ENCODE results near the gene RHPN2. TPM values are rescaled to one million over a fixed set of nuclear protein-coding genes. Genes with fewer than 3 reads are reported as not detected.

Gene RHPN2
- total RNA-seq, 4 donors from 2014 or later = 0.66 to 2.7 (median 0.78) TPM

GRCh38 chr19:33063753-33064457 is 783 bp downstream of the RHPN2 start:
- TF ChIP-seq, protein P1, sequence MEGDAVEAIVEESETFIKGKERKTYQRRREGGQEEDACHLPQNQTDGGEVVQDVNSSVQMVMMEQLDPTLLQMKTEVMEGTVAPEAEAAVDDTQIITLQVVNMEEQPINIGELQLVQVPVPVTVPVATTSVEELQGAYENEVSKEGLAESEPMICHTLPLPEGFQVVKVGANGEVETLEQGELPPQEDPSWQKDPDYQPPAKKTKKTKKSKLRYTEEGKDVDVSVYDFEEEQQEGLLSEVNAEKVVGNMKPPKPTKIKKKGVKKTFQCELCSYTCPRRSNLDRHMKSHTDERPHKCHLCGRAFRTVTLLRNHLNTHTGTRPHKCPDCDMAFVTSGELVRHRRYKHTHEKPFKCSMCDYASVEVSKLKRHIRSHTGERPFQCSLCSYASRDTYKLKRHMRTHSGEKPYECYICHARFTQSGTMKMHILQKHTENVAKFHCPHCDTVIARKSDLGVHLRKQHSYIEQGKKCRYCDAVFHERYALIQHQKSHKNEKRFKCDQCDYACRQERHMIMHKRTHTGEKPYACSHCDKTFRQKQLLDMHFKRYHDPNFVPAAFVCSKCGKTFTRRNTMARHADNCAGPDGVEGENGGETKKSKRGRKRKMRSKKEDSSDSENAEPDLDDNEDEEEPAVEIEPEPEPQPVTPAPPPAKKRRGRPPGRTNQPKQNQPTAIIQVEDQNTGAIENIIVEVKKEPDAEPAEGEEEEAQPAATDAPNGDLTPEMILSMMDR (IDR thresholded peaks at IDR 0.05; ENCODE audit: low read depth) = no peak

DNA sequence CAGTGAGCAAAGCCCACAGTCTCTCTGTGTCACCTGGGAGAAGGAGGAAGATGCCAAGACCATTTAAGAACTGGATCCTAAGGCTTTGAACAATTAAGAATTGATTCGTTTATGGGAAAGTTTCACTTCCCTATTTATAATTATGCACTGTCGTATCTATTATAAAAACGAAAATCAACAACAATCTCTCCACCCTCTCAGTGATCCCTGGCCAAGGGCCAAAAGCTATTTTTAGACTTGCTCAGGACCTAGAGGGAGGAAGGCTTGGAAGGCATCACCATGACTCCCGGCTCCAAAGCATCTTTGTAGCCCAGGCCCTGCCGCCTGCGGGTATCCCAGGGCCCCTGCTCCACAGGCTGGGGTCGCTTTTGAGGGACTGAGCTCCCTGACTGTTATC is 1.3 kb downstream of the RHPN2 start:
- TF ChIP-seq, protein P1 (IDR thresholded peaks at IDR 0.05; ENCODE audit: low read depth) = no peak

GRCh38 chr19:33062902-33063301 is 1.8 kb downstream of the RHPN2 start:
- TF ChIP-seq, protein P1 (IDR thresholded peaks at IDR 0.05; ENCODE audit: low read depth) = no peak

DNA sequence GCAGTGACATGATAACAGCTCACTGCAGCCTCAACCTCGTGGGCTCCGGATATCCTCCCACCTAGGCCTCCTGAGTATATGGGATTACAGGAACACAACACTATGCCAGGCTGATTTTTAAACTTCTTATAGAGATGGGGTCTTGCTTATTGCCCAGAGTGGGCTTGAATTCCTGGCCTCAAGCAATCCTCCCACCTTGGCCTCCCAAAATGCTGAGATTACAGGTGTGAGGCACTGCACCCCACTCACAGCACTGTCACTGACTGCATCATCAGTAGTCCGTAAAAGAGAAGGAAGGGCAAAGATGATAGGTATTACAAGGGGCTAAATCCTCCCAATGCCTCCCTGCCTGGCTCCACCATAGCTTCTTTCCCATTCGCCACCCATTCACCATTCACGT is 4.1 kb downstream of the RHPN2 start:
- TF ChIP-seq, protein P1 (IDR thresholded peaks at IDR 0.05; ENCODE audit: low read depth) = no peak

DNA sequence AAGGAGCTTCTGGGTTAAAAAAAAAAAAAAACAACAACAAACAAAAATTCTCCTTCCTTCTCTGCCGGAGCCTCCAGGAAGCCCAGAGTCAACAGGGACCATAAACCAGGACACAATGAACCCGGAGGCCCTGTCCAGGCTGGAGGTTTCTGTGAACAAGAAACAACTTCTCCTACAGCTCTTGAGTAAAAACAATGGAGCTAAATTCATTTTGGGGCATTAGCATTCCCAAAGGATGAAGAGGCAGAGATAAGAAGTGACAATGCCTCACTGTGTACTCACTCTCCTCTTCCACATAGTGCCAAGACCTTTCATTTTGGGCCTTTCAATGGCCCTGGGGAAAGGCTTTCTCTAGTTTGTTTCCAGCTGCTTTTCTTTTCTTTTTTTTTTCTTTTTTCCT is 9.0 kb downstream of the RHPN2 start:
- TF ChIP-seq, protein P1 (IDR thresholded peaks at IDR 0.05; ENCODE audit: low read depth) = no peak

GRCh38 chr19:33054623-33055022 is 10.1 kb downstream of the RHPN2 start:
- TF ChIP-seq, protein P1 (IDR thresholded peaks at IDR 0.05; ENCODE audit: low read depth) = no peak

DNA sequence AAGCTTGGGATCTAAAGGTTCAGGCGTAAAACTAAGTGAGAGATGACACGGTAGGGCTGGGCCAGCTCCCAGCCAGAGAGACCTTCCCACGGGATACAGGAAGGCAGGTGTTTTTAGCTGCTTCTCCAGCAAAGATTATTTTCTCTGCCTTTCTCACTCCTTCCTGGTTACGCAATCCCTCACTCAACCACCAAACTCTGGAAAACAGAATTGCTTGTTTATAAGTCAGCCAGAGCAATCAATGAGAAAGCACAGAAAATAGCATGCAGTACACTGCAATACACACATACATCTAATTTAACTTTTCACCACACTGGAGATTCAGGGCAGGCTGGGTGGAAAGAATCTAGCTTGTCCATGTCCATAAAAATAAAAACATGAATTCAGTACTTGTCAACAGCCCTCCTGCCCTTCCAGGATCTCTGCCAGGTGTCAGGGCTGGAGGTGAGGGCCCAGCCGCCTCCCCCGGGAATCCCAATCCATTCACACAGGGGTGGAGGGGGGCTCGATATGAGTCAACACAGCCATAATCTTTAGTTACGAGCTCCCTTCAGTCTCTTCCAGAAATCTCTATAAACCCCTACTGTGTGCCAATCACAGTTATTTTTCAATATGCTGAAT is 12.2 kb downstream of the RHPN2 start:
- TF ChIP-seq, protein P1 (IDR thresholded peaks at IDR 0.05; ENCODE audit: low read depth) = no peak
